Subcutaneous adipose tissue (tissue), 4 donors: ENCODE results near the gene NLN. TPM values are rescaled to one million over a fixed set of nuclear protein-coding genes. Genes with fewer than 3 reads are reported as not detected.

Experiments used
- total RNA-seq, 4 donors: library from RNA; depleted of rRNA; stranded (reverse); fragments of >200 nt; gene quantifications; one replicate each; pipeline ENCODE4 v1.1.0, GENCODE V29; 2016
- TF ChIP-seq, protein P1 (sequence below): fragments of 450-650 bp; IDR thresholded peaks from one replicate; pipeline ENCODE4 v1.5.1; 2016; ENCODE audit warnings: low read depth, mild to moderate bottlenecking, control low read depth, antibody characterized with exemption, moderate library complexity

The NLN gene
- total RNA-seq, 4 donors from 2014 or later, result 8.3 to 23.3 (median 20.0) TPM

GRCh38 chr5:65830856-65831255 lies 108.9 kb downstream of the NLN start:
- TF ChIP-seq, protein P1, sequence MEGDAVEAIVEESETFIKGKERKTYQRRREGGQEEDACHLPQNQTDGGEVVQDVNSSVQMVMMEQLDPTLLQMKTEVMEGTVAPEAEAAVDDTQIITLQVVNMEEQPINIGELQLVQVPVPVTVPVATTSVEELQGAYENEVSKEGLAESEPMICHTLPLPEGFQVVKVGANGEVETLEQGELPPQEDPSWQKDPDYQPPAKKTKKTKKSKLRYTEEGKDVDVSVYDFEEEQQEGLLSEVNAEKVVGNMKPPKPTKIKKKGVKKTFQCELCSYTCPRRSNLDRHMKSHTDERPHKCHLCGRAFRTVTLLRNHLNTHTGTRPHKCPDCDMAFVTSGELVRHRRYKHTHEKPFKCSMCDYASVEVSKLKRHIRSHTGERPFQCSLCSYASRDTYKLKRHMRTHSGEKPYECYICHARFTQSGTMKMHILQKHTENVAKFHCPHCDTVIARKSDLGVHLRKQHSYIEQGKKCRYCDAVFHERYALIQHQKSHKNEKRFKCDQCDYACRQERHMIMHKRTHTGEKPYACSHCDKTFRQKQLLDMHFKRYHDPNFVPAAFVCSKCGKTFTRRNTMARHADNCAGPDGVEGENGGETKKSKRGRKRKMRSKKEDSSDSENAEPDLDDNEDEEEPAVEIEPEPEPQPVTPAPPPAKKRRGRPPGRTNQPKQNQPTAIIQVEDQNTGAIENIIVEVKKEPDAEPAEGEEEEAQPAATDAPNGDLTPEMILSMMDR, result no peak

GRCh38 chr5:65831276-65831675 lies 109.3 kb downstream of the NLN start:
- TF ChIP-seq, protein P1, result no peak

DNA sequence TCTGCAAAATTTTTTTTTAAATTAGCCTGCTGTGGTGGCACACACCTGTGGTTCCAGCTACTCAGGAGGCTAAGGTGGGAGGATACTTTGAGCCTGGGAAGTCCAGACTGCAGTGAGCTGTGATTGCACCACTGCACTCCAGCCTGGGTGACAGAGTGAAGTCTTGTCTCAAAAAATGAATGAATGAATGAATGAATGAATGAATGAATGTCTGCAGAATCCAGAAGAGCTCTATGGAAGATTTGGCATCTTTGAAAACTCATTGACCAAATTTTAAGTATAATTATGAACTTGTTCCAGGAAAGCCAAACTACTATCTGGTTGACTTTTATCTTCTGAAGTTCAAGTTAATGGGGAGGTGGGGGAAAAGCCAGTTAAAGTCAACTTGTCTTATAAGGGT lies 110.1 kb downstream of the NLN start:
- TF ChIP-seq, protein P1, result no peak

DNA sequence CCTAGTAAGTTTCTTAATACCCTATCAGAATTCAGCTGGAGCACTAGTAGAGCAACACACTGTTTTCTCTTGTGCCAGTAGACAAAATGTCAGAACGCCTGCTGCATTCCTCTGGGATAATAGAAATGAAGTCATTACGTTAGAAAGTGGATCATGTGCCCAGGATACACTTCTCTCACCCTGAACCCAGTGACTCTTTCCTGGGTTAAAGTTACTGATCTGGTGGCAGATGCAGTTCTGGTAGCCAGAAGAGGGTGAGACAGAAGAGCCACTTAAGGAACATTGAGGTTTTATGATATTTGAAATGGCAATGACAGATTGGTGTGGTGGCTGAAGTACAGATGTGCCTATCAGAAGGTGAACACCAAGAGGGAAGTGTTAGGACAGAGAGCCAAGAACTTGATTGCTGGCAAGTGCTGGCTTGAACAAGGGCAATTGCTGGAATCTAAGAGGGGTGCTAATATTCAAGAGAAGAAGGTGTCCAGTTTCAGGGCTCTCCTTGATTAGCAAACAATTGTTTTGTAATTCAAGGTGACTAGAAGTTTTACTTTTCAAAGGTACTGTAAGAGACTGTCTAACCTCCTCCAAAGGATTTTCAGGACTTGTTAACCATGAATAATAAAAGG lies 110.7 kb downstream of the NLN start:
- TF ChIP-seq, protein P1, result no peak

DNA sequence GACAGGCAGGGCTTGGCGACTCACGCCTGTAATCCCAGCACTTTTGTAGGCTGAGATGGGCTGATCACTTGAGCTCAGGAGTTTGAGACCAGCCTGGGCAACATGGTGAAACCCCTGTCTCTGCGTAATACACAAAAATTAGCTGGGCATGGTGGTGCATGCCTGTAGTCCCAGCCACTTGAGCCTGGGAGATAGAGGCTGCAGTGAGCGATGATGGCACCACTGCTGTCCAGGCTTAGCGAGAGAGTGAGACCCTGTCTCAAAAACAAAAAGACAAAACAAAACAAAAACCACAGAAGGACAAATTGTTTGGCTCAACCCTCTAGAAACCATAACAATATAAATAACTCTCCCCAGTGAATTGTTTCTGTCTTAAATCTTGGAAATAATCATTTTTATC lies 111.8 kb downstream of the NLN start:
- TF ChIP-seq, protein P1, result no peak

- TF ChIP-seq, protein P1, result no peak
Observed at GRCh38 chr5:65834306-65834705, 112.3 kb downstream of the NLN start.

- TF ChIP-seq, protein P1, result no peak
Observed at GRCh38 chr5:65835191-65835590, 113.2 kb downstream of the NLN start.
